ENCODE measurements around the gene TRIM49B. TPM values are rescaled to one million over a fixed set of nuclear protein-coding genes. Genes with fewer than 3 reads are reported as not detected.
"Not testable (repeated sequence)": the region's sequence is repeated elsewhere in the genome, so short reads cannot be mapped to it uniquely, and the experiment has no call there.

Gene TRIM49B, protein sequence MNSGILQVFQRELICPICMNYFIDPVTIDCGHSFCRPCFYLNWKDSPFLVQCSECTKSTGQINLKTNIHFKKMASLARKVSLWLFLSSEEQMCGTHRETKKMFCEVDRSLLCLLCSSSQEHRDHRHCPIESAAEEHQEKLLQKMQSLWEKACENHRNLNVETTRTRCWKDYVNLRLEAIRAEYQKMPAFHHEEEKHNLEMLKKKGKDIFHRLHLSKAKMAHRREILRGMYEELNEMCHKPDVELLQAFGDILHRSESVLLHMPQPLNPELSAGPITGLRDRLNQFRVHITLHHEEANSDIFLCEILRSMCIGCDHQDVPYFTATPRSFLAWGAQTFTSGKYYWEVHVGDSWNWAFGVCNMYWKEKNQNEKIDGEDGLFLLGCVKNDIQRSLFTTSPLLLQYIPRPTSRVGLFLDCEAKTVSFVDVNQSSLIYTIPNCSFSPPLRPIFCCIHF
- total RNA-seq: not detected in 2 replicates
- polyA plus RNA-seq: not detected in 2 replicates
- not detected in 2 replicates for polyA plus RNA-seq (2011; cell fraction: cytosol; rRNA removed)
- polyA plus RNA-seq (2011; cell fraction: nucleus; rRNA removed): not detected in 2 replicates
- polyA plus RNA-seq (2012): not detected in 2 replicates
- polyA minus RNA-seq: not detected in 2 replicates
- not detected for polyA minus RNA-seq (2011; cell fraction: cytosol; rRNA and poly(A)+ RNA removed)
- polyA minus RNA-seq (2011; cell fraction: nucleus; rRNA and poly(A)+ RNA removed): not detected in 2 replicates
- Bru-seq, nascent RNA: not detected
- not detected for BruChase-seq, experiment 1, labeled RNA remaining after a 6-hour chase
- BruChase-seq, experiment 2, labeled RNA remaining after a 2-hour chase: not detected
- long read RNA-seq: 0 reads

- H3K27ac ChIP-seq (ENCODE audit: insufficient read depth, low read depth, low read length); H3K4me2 ChIP-seq (ENCODE audit: insufficient read depth, low read length); intact Hi-C loops (cut with micrococcal nuclease); H3K4me1 ChIP-seq (ENCODE audit: control insufficient read depth, extremely low read depth, insufficient read depth, low read length); H3K36me3 ChIP-seq (ENCODE audit: control insufficient read depth in 2 of 2, extremely low read depth in 1 of 2, insufficient read depth in 2 of 2, low read length in 2 of 2); H3K4me3 ChIP-seq (replicated peaks in 1 of 3; ENCODE audit: insufficient read depth in 1 of 3, low read depth in 1 of 3, low read length in 3 of 3); H4K20me1 ChIP-seq (replicated peaks; ENCODE audit: control insufficient read depth, extremely low read depth, insufficient read depth, low read length); H3K9me3 ChIP-seq (replicated peaks; ENCODE audit: control insufficient read depth, insufficient read depth, low read length); H3K27me3 ChIP-seq (ENCODE audit: control insufficient read depth in 2 of 2, insufficient read depth in 2 of 2, low read length in 2 of 2); H3K9ac ChIP-seq (replicated peaks; ENCODE audit: extremely low read depth, insufficient read depth, low read length); H2AFZ ChIP-seq (ENCODE audit: low read depth, low read length); dilution Hi-C loops (cut with MboI; ENCODE audit: extremely low pct_ligation_motif_present, low sequenced_read_pairs); BruUV-seq (replicated peaks); H3K9me1 ChIP-seq (replicated peaks; ENCODE audit: control insufficient read depth, extremely low read depth, insufficient read depth, low read length); FAIRE-seq; CTCF ChIA-PET; DNase-seq (ENCODE audit: low read depth, low spot score); POLR2A ChIA-PET; H3K79me2 ChIP-seq (ENCODE audit: control insufficient read depth, insufficient read depth, low read length): not testable (repeated sequence)
These were observed at the start of gene TRIM49B for GRCh38 chr11:49028523-49028922. Gene TRIM49B (plus strand): TSS chr11:49028823. CDS start chr11:49031600, 2,777 bp downstream.

DNA sequence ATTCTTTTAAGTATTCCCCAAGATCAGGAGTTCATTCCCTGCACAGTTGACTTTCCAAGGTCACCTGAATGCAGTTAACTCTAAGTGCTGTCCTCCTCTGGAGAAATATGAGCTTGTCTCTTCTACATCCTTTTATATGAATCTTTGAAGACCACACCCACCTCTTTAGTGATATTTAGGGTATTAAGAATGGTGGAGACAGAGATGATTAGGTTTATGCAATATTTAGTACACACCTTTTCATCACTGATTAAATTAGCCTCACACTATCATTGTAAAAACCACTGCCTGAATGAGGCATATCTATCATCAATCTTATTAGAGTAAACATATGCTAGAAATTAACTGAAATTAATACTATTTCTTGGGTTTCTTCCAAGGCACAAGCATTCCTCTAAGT lies 44.8 kb upstream of the TRIM49B start, which contains the start of gene TRIM51G:
Gene TRIM51G, minus strand, starts transcription at position 101 of the 400 bp plus-strand sequence. CDS start 2,190 bp downstream, outside the sequence.
- H3K27ac ChIP-seq (ENCODE audit: insufficient read depth, low read depth, low read length); intact Hi-C loops (cut with micrococcal nuclease); H3K27me3 ChIP-seq (ENCODE audit: control insufficient read depth in 2 of 2, insufficient read depth in 2 of 2, low read length in 2 of 2); FAIRE-seq; H4K20me1 ChIP-seq (replicated peaks; ENCODE audit: control insufficient read depth, extremely low read depth, insufficient read depth, low read length); H3K4me2 ChIP-seq (ENCODE audit: insufficient read depth, low read length); H3K36me3 ChIP-seq (ENCODE audit: control insufficient read depth in 2 of 2, extremely low read depth in 1 of 2, insufficient read depth in 2 of 2, low read length in 2 of 2); dilution Hi-C loops (cut with MboI; ENCODE audit: extremely low pct_ligation_motif_present, low sequenced_read_pairs); CTCF ChIA-PET; POLR2A ChIA-PET; H3K4me1 ChIP-seq (ENCODE audit: control insufficient read depth, extremely low read depth, insufficient read depth, low read length); H3K79me2 ChIP-seq (ENCODE audit: control insufficient read depth, insufficient read depth, low read length); H3K9me3 ChIP-seq (replicated peaks; ENCODE audit: control insufficient read depth, insufficient read depth, low read length); H2AFZ ChIP-seq (ENCODE audit: low read depth, low read length); H3K9ac ChIP-seq (replicated peaks; ENCODE audit: extremely low read depth, insufficient read depth, low read length); DNase-seq (ENCODE audit: low read depth, low spot score); H3K9me1 ChIP-seq (replicated peaks; ENCODE audit: control insufficient read depth, extremely low read depth, insufficient read depth, low read length); H3K4me3 ChIP-seq (replicated peaks in 1 of 3; ENCODE audit: insufficient read depth in 1 of 3, low read depth in 1 of 3, low read length in 3 of 3); BruUV-seq (replicated peaks): not testable (repeated sequence)

- H3K4me3 ChIP-seq (replicated peaks in 1 of 3; ENCODE audit: insufficient read depth in 1 of 3, low read depth in 1 of 3, low read length in 3 of 3); H3K4me2 ChIP-seq (ENCODE audit: insufficient read depth, low read length); dilution Hi-C loops (cut with MboI; ENCODE audit: extremely low pct_ligation_motif_present, low sequenced_read_pairs); H3K9ac ChIP-seq (replicated peaks; ENCODE audit: extremely low read depth, insufficient read depth, low read length); H3K9me3 ChIP-seq (replicated peaks; ENCODE audit: control insufficient read depth, insufficient read depth, low read length); H4K20me1 ChIP-seq (replicated peaks; ENCODE audit: control insufficient read depth, extremely low read depth, insufficient read depth, low read length); H3K27ac ChIP-seq (ENCODE audit: insufficient read depth, low read depth, low read length); H3K36me3 ChIP-seq (ENCODE audit: control insufficient read depth in 2 of 2, extremely low read depth in 1 of 2, insufficient read depth in 2 of 2, low read length in 2 of 2); intact Hi-C loops (cut with micrococcal nuclease); FAIRE-seq; H3K79me2 ChIP-seq (ENCODE audit: control insufficient read depth, insufficient read depth, low read length); H3K4me1 ChIP-seq (ENCODE audit: control insufficient read depth, extremely low read depth, insufficient read depth, low read length); BruUV-seq (replicated peaks); CTCF ChIA-PET; H2AFZ ChIP-seq (ENCODE audit: low read depth, low read length); H3K27me3 ChIP-seq (ENCODE audit: control insufficient read depth in 2 of 2, insufficient read depth in 2 of 2, low read length in 2 of 2); POLR2A ChIA-PET; DNase-seq (ENCODE audit: low read depth, low spot score); H3K9me1 ChIP-seq (replicated peaks; ENCODE audit: control insufficient read depth, extremely low read depth, insufficient read depth, low read length): not testable (repeated sequence)
These were observed 19.6 kb downstream of the TRIM49B start for GRCh38 chr11:49048229-49048628.

DNA sequence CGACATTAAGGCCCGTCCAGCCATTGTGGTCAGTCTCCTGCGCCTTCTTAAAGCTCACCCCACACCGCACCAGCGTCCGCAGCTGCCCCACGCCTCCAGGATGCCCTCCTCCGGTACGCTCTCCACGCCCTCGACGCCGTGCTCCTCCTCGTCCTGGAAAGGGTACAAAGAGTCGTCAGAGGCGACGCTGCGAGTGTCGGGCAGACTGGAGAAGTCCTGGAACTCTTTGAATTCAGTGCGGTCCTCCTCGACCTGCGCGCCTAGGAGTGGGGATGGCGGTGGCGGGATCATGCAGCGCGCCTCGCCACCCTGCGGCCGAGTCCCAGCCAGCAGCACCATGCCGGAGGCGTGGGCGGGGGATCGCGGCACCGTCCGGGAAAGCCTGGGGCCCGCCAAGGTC lies 21.2 kb downstream of the TRIM49B start:
- intact Hi-C loops (cut with micrococcal nuclease): not testable (repeated sequence)

More for the DNA sequence above, 21.2 kb downstream of the TRIM49B start:
- H3K27me3 ChIP-seq (ENCODE audit: control insufficient read depth in 2 of 2, insufficient read depth in 2 of 2, low read length in 2 of 2); H3K9me3 ChIP-seq (replicated peaks; ENCODE audit: control insufficient read depth, insufficient read depth, low read length); H2AFZ ChIP-seq (ENCODE audit: low read depth, low read length); POLR2A ChIA-PET; DNase-seq (ENCODE audit: low read depth, low spot score); dilution Hi-C loops (cut with MboI; ENCODE audit: extremely low pct_ligation_motif_present, low sequenced_read_pairs); CTCF ChIA-PET; H3K9me1 ChIP-seq (replicated peaks; ENCODE audit: control insufficient read depth, extremely low read depth, insufficient read depth, low read length); H3K27ac ChIP-seq (ENCODE audit: insufficient read depth, low read depth, low read length); H3K79me2 ChIP-seq (ENCODE audit: control insufficient read depth, insufficient read depth, low read length); H3K9ac ChIP-seq (replicated peaks; ENCODE audit: extremely low read depth, insufficient read depth, low read length); BruUV-seq (replicated peaks); FAIRE-seq; H3K4me1 ChIP-seq (ENCODE audit: control insufficient read depth, extremely low read depth, insufficient read depth, low read length); H4K20me1 ChIP-seq (replicated peaks; ENCODE audit: control insufficient read depth, extremely low read depth, insufficient read depth, low read length); H3K36me3 ChIP-seq (ENCODE audit: control insufficient read depth in 2 of 2, extremely low read depth in 1 of 2, insufficient read depth in 2 of 2, low read length in 2 of 2); H3K4me3 ChIP-seq (replicated peaks in 1 of 3; ENCODE audit: insufficient read depth in 1 of 3, low read depth in 1 of 3, low read length in 3 of 3); H3K4me2 ChIP-seq (ENCODE audit: insufficient read depth, low read length): not testable (repeated sequence)
